ENCODE results near the gene TMEM218.
"Not testable (repeated sequence)": the region's sequence is repeated elsewhere in the genome, so short reads cannot be mapped to it uniquely, and the experiment has no call there.

The TMEM218 gene

DNA sequence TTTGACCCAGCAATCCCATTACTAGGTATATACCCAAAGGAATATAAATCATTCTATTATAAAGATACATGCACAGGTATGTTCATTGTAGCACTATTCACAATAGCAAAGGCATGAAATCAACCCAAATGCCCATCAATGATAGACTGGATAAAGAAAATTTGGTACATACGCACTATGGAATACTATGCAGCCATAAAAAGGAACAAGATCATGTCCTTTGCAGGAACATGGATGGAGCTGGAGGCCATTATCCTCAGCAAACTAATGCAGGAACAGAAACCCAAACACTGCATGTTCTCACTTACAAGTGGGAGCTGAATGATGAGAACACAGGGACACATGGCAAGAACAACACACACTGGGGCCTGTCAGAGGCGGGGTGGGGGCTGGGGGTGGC is 55.3 kb downstream of the TMEM218 start:
- not testable (repeated sequence) for DNase-seq (ENCODE audit: low read depth in 2 of 2)

DNA sequence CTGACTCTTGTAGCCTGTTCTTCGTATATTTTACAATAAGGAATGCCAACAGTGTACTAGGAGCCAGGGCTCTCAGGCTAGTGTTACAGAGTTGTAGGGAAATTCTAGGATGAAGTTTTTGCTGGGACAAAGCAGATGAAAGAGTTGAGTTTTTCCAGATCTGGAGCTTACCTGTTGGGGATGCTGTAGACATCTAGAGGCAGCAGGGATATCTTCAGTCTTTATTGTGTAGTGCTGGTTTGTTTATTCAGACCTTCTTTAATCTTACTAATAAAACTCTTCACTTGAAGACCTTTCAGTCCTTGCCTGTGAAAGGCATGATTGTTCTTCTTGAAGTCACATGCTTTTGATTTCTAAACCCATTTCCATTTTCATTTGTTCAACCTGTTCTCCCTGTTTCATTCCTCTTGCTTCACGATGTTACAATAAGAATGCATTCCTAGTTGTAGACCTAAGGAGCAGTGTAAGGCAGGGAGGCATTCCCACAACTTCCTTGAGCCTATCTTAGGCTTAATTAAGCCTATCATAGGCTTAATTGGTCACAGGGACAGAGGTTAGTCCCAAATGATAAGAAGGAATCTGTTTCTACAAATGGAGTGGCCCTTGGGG is 56.2 kb downstream of the TMEM218 start:
- DNase-seq (ENCODE audit: low read depth in 2 of 2), result no peak

DNA sequence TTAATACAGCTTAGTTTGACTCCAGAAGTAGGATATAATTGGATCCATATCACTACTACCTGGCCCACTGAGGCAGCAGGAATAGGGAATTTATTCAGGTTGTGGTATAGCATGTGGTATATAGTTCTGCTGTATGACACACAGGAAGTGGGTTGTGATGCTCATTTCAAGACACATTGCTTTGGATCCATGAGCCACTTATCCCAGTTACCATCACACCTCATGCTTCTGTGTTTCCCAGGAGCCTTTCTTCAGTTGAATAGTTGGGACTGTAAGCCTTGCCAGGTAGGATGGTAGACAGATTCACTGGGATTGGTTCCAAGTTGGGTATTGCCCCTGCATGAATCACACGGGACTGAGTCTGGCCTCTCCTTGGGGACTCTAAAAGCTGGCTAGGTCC is 58.3 kb downstream of the TMEM218 start:
- no peak for DNase-seq (ENCODE audit: low read depth in 2 of 2)

DNA sequence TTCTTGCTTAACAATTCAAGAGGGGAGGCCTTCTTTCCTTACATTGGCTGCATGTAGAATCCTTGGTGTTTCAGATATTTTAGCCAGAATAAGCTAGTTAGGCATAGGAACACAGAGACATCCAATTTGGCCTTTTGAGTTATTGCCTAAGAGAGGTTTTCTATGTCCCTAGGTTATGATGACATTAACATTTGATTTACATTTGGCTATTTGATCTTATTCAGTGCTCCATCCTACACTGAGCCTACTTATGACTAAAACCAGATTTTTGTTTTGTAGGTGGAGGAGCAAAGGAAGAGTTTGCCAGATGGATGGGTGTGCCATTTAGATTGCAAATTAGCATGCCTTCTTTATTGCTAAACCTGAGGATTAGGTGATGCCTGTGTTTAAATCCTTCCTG is 59.4 kb downstream of the TMEM218 start:
- no peak for DNase-seq (ENCODE audit: low read depth in 2 of 2)

DNA sequence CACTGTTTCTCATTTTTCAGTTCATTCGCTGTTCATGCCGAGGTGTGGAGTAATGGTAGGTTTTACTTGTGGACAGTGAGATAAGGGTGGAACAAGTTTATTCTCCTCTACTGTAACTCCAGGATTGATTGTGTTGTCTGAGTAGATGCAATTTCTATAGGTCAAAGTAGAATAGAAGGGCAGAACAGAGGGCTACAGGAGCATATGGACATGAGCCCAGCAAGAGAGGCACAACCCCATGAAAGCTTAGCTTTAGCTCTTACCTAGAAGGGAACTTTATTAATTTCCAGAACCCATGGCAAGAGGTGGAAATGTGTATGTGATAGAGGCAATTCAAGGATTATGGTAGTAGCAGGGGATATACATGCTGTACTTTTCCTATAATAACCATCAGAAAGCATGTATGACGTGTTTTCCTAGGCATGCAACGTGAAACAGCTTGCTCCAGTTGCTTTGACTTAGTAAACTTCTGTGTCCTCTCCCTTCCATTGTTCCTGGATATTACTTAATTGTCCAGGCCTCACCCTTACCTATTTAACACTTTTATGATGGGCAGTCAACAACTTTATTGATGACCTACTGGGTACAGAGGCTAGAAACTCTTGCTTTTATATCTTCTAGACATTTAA is 62.1 kb downstream of the TMEM218 start:
- DNase-seq (ENCODE audit: low read depth in 2 of 2), result no peak
